SW 1271 (cell line): ENCODE measurements around the gene ARHGAP44.

Source experiments
- DNase-seq, 2 experiments: peaks; one replicate each; lab custom pipeline; 2025; lab: John Stamatoyannopoulos, UW

The ARHGAP44 gene, protein sequence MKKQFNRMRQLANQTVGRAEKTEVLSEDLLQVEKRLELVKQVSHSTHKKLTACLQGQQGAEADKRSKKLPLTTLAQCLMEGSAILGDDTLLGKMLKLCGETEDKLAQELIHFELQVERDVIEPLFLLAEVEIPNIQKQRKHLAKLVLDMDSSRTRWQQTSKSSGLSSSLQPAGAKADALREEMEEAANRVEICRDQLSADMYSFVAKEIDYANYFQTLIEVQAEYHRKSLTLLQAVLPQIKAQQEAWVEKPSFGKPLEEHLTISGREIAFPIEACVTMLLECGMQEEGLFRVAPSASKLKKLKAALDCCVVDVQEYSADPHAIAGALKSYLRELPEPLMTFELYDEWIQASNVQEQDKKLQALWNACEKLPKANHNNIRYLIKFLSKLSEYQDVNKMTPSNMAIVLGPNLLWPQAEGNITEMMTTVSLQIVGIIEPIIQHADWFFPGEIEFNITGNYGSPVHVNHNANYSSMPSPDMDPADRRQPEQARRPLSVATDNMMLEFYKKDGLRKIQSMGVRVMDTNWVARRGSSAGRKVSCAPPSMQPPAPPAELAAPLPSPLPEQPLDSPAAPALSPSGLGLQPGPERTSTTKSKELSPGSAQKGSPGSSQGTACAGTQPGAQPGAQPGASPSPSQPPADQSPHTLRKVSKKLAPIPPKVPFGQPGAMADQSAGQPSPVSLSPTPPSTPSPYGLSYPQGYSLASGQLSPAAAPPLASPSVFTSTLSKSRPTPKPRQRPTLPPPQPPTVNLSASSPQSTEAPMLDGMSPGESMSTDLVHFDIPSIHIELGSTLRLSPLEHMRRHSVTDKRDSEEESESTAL

DNA sequence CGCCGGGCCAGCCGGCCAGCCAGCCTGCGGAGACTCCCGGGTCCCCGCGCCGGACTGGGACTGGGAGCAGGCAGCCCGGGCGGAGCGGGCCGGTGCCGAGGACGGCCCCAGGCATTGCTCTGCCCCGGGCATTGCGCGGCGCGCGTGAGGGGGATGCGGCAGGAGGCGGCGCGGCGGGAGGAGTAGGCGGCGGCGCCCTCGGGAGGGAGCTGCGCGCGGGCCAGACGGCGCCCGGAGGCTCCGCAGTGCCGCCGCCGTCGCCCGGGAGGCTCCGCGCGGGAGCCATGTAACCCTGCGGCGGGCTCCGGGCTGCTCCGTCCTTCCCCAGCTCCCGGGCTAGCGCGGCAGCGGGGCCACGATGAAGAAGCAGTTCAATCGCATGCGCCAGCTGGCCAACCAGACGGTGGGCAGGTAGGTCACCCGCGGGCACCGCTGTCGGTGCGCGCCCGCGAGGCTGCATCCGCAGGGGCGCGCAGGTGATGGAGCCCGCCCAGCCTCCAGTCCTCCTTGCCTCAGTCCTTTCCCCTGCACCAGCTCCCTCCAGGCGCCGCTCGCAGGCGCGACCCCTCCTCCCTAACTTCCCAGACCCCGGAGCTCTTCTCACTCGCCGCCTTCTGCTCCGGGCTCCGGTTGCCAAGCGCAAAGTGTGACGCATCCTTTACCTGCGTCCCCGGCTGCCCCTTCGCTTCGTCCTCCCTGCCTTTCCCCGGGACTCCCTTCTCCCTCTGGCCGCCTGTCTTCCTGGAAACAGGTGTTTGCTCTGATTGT lies at the start of gene ARHGAP44:
ARHGAP44 (plus strand) TSS at position 18 of the 768 bp plus-strand sequence; CDS start at position 359, 341 bp downstream.
- peak in 1 of 2 experiments; percentile 6 for DNase-seq

DNA sequence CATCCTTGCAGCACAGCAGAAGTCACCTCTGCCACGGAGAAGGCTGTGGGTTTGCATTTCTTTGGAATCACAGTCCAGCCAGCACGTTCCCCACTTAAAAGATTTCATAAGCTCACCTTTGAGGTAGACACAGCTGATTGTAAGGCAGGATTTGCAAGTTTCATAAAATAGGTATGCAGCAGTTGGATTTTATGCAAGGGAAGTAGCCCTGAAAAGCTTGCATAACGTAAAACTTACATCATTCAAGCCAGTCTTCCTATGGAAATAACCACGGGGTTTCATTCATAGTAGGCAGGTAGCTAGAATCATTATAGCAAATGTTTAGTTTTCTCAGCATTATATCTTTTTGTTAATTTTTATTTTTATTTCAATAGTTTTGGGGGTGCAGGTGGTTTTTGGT lies 49.8 kb upstream of the ARHGAP44 start:
- DNase-seq, result no peak

DNA sequence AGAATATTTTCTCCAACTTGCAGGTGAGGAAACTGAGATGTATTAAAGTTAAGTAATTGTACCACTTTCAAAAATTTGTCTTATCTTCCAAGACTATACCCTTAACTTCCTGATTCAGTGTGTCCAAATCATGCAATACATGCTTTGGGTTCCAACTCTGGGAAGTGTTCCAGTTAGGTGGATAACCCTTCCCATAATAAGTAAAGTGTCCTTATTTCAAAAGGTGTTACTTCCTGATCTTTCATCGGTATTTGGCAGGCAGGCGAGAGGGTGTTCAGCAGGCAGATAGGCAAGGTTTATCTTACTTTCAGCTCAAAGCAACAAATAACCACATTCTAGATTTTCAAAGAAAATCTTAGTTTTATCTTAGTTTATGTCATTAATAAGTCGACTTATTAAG lies 46.3 kb upstream of the ARHGAP44 start:
- DNase-seq, result no peak

DNA sequence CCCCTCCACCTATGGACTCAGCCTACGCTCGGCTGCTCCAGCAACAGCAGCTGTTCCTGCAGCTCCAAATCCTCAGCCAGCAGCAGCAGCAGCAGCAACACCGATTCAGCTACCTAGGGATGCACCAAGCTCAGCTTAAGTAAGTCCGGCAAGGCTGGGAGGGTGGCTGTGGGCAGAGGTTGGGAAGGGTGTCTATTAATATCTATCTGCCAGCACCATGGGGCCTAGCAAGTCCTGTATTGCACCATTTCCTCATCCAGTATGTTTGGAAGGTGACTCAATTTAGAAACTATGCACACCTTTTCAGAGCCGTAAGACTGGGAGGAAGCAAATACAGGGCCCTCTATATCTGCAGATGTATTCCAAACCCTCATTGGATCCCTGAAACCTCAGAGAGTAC lies 45.0 kb upstream of the ARHGAP44 start:
- DNase-seq, result no peak

DNA sequence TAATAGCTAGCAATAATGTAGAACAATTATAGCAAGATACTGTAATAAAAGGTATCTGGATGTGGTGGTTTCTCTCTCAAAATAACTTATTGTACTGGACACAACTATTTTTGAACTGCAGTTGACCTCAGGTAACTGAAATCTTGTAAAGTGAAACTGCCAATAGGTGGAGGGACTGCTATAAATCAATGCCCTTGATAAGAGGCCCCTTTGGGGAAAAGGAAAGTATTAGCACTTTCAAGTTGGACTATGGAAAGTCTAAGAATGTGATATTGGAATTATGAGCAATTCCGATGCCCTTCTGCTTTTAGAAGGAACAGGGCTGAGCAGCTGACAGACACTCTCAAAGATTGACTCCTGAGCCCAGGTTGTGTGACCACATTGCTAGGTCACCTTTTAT lies 44.5 kb upstream of the ARHGAP44 start:
- DNase-seq, result no peak

DNA sequence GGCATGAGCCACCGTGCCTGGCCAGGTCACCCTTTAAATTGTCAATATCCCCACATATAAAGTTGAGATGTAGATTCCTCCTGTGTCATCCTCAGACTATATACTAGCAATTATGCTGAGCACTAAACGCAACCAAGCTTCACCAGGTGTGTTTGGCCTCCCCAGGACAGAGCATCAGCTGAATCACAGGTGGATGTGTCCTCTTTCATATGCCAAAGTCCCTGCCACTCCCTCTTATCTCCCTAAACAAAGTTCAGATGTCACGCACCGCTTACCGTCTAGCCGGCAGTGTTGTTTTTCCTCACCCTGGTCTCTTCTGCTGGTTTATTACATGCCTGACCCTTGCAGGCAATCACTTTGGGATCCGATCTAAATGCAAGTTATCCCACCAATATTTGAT lies 43.8 kb upstream of the ARHGAP44 start:
- DNase-seq, result no peak

DNA sequence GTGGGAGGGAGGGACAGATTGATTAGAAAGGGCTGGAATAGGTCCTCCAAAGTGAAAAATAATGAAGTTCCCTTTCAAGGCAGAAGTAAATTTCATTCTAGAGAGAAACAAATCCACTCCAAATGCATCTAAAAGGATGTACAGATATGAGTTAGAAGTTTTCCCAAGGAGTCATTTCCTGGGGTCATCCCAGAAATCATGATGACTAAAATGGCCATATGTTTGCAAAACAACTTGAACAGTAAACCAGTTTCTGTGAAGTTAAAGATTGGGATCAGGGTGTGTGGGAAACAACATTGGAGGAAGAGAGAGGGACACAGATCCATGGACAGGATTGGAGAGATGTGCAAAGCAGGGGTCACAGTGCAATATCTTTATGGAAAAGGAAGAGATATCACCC lies 32.5 kb upstream of the ARHGAP44 start:
- DNase-seq, result no peak

DNA sequence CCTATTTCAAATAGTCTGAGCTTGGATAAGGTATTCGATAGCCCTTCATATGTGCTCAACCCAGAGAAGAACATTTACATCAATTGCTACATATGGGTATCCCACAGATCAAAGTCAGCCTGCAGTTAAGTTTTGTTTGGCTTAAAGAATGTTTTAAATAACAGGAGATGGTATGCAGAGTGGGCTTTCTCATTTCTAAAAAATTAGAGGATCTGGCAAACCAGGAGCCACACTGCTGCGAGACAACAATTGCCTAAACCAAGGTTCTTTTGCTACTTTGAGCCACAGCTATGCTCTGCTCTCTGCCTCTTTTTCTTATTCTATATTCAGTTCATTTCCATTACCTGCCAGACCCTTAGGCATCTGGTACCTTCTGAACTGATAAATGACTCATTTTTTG lies 30.2 kb upstream of the ARHGAP44 start:
- DNase-seq, result no peak

DNA sequence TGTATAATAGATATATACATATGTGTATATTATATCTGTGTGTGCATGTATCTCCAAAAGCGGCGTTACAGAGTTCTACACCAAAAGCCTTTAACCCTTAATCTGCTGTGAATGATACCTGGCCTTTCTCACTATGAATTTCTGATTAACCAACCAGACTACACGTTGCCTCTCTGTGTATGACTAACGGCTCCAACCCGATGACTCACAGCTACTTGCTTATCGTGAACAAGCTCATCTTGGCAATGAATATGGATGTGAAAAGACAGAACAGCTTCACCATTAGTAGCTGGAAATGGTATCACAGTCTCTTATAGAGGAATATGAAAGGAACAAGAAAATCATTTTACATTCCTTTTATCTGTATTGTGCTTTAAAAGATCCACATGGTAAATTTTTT lies 23.8 kb upstream of the ARHGAP44 start:
- peak in 1 of 2 experiments; percentile 2 for DNase-seq

DNA sequence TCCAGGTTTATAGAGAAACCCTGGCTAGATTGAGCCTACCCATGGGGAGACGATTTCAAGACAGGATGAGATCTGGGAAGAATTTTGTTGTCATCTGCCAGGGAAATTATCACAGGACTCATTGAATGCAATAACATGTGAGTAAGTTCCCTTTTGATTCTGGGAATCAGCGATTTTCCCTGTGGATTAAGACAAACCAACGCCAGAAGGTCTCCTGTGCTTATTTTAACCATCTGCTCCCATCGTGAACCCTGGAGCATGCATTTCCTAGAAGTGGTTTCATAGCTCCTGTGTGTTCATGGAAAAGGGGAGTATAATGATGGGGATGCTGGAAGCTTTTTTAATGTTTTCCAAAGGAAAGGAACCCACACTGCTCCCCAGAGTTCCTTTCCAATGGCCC lies 21.0 kb upstream of the ARHGAP44 start:
- DNase-seq, result no peak

DNA sequence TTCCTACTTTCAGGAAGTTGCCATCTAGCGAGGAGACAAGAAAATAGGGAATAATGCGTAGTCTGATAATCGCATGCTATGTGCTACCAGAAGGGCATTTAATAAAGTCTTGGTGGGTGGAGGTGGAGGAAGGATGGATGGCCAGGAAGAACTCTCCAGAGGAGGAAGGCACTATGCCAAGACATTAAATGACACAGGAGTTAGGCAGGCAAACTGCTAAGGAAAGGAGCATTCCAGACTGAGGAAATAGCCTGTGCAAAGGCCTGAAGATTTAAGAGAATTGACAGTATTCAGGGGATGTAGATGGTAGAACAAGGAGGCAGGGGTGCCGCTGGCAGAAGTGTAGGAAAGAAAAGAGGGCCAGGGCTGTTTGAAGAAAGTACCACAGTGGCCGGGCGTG lies 19.3 kb upstream of the ARHGAP44 start:
- no peak for DNase-seq

DNA sequence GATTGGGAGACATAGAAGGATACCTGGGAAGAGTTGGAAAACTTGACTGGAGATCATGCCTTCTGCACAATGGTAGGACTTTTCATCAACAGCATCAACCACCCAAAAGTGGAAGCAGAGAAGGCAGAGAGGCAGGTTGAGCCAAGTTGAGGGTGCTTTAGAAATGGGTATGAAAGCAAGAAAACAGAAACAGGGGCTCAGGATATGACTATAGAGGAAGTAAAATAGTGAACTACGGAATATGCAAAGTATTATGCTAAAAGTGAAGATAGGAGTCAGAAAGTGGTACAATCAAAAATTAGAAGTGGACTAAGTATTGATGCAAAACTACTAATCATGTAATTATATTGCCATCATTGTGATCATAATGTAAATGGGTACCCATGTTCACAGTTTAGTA lies 16.1 kb upstream of the ARHGAP44 start:
- no peak for DNase-seq

DNA sequence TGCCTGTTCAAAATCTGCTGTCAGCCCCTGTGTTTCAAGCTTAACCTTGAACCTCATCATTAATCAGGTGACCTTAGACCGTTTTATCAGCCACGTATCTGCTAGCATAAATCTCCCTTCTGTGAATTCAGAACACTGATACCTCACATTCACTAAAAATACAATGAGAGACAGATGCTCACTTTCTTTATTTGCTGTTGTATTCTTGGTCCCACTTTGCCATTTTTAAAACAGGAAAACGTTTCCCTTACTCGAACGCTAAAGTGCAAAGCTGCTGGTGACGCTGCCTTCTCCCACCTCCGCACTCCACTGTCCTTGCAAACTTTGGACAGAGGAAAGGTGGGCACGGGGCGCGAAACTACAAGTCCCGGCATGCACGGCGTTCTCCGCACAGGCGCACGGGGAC lies 220 bp upstream of the ARHGAP44 start:
- DNase-seq, result peak in 1 of 2 experiments; percentile 37

DNA sequence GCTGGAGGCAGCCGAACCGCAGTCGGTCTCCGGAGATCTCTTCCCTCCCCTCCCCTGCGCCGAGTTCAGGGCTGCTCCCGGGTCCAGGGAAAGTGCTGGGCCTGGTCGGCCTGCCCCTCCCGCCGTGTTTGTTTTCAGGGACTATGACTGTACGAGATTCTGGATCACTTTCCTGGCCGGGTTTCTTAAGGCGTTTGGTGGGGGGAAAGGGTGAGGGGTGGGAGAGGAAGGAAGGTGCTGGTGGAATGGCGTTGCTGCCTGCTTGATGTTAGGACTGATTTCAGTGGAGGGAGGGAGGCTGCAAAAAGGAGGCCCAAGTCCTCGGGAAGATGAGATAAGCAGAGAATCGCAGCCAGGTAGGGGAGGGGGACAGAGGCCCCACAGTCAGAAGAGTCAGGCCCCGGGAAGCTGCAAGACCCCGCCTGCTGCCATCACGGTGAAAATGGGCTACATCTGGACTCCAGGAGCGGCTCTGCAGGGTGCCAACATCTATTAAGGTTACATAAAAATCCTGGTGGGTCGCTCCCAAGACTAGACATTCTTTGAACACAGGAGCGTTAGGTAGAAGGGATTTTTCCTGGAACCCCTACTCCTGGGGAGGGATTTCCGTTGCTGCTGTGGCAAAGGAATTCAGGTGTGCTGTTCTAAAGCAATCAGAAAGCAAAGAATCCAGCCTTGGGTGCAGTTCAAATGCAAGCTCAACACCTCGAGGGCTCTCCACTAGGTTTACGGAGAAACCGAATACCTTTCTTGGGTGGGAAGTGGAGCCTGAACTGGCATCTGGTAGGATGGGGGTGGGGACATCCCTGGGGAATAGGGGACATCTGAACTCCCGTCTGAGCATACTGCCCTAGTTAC lies 1.2 kb downstream of the ARHGAP44 start:
- no peak for DNase-seq

DNA sequence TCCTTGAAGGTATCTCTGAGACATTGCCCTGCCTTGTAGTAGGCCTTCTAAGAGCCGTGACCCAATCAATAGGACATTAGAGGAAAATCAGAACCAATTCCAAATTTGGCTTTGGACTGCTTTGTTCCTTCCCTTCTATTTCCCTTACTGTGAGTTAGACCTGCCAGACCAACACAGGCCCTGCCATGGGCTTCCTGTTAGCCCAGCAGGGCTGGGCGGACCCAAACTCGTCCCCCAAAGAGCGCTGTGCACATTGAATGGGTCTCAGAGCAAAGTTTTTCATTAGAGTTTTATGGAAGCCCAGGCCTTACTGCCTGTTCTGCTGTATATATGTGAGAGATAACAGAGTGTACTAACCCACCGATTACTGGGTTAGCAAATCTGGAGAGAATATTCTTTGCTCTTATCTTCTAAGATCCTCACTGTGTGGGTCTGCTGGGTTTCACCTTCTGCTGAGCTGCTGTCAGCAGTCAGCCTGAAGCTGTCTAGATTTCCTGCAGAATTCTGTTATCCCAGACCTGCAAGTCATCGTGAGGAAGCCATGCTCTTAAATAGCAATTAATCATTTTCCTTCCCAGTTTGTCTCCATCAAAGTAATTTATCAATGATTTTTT lies 5.7 kb downstream of the ARHGAP44 start:
- DNase-seq, result no peak

DNA sequence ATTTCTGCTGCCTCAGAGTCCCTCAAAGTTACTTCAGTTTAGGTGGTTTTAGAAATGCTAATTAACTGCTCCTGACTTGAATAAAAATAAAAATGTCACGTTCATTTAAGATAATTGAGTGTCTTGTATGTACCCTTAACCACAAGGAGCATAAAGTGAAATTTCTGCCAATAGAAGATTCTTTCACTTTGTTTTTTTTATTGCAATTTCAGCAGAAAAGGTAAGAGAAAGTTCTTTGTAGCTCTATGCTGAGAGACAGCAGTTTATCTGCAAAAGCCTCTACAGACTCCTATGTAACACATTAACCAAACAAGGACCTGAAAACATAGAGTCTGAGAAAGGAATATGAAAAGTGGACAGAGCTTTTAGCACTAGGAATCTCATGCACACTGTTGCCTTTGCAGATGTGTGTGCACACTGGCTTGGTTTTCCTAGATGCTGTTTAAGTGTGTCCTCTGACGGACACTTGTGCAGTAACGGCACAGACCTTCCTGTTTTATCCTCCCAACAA lies 11.6 kb downstream of the ARHGAP44 start:
- DNase-seq, result no peak

DNA sequence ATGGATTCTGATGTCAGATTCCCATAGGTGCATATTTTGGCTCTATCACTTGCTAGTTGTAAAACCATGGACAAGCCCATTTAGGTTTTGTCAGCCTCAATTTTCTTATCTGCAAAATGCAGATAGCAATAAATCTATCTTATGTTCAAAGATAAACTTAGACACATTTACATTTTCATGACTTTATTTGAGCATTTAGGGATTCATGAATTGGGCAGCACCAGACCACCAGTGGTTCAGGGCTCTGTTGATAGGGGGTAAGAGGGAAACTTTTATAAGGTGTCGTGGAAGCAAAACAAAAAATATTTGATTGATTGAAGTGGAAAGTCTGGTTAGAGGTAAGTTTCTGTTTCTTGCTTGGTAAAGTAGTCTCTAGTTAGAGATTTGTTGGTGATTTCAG lies 17.3 kb downstream of the ARHGAP44 start:
- no peak for DNase-seq

DNA sequence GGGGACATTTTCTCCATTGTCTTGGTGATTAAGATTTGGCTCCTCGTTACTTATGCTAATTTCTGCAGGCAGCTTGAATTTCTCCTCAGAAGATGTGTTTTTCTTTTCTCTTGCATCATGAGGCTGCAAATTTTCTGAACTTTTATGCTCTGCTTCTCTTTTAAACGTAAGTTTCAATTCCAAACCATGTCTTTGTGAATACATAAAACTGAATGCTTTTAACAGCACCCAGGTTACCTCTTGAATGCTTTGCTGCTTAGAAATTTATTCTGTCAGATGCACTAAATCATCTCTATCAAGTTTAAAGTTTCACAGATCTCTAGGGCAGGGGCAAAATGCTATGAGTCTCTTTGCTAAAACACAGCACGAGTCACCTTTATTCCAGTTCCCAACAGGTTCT lies 19.4 kb downstream of the ARHGAP44 start:
- DNase-seq, result no peak

DNA sequence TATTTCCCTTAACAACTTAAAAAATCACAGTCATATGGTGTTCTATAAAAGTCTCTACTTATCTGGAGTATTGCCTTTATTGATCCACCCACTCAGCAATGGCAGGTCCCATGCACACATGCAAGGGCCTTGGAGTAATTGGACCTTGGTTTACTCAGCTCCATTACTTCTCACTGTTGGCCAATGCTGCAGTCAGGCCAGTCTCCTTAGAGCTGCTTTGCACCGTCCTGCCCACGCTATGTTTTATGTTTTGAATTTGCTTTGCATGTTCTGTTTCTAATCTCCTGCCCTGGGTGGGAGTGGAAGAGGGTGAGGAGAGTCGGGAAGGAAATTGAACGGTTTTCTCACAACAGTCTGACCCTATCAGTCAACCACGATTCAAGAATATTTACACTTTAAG lies 23.6 kb downstream of the ARHGAP44 start:
- DNase-seq, result no peak

DNA sequence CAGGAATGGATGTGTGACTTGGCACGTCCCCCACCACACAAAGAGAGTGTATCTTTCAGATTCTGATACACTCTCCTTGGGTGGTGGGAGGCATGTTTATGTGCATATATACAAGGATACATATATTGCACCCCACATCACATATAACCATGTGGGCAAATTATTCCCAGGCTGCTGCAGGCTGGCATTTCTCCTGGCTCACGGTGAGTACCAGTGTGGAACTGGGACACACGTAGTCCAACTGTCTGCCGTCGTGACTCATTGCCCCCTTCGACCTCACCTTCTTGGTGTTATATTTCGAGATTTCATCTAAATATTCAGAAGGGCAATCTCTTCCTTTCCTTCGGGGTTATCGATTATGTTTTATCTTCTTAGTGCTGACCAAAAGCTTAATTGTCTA lies 24.4 kb downstream of the ARHGAP44 start:
- DNase-seq, result no peak

DNA sequence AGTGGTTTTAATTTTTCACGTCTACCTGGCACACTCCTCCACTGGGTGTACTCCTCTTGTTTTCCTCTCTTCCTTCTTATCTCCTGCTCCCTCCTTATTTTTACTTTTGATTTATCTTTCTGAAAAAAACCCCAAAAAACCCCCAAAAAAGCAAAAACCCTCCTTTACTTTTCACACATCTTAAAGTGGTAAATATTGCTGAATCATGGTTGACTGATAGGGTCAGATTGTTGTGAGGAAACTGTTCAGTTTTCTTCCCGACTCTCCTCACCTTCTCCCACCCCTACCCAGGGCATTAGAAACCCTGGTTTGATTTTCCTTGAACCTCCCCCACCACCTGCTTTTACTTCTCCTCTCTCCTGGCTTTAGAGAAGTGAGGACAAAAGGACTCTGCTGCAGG lies 25.4 kb downstream of the ARHGAP44 start:
- no peak for DNase-seq
